GM18505 (cell line): Measurements from ENCODE around the gene LRRC14B.
A peak's percentile ranks its signal among the peaks of the same experiment; 100 is the strongest.
"Not testable (repeated sequence)": the region's sequence is repeated elsewhere in the genome, so short reads cannot be mapped to it uniquely, and the experiment has no call there.

Experiments
- ATAC-seq: cut with Tn5 transposase; IDR thresholded peaks from one replicate; pipeline ENCODE4 v1.9.1; 2021; ENCODE audit not compliant: unreplicated experiment
- POLR2A ChIP-seq: IDR thresholded peaks from 4 replicates; pipeline ENCODE4 v1.6.1; 2011; ENCODE audit warnings: borderline replicate concordance; ENCODE audit not compliant: insufficient read depth, insufficient read length; ENCODE audit errors: extremely low read depth

Gene LRRC14B

DNA sequence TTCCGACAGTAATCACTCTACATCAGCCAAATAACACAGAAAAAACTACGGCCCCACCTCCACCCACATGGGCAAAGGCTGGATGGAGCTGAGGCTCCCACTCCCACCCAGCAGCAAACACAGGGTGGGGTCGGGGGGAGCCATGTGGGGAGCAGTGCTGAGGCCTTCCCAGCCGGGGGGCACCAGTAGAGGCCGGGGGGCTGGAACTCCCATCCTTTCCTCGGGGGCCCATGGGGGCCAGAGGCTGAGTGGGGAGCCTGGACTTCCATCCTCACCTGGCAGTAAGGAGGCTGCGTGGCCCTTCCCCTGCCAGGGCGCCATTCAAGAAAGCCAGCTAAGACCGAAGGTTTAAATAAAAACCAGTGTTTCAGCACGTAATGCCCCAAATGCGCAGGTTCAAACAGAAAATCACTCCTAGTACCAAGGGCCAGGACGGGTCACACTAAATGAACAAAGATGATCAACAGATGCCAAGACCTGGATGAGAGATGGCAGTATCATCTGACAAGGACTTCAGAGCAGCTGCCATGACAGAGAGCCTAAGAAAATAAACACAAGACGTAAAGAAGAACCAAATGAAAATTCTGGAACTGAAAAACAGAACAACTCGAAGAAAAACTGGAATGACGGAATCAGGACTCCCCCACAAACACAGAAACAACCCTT is 17.3 kb downstream of the LRRC14B start:
- TF ChIP-seq POLR2A: no peak
- ATAC-seq: no peak

DNA sequence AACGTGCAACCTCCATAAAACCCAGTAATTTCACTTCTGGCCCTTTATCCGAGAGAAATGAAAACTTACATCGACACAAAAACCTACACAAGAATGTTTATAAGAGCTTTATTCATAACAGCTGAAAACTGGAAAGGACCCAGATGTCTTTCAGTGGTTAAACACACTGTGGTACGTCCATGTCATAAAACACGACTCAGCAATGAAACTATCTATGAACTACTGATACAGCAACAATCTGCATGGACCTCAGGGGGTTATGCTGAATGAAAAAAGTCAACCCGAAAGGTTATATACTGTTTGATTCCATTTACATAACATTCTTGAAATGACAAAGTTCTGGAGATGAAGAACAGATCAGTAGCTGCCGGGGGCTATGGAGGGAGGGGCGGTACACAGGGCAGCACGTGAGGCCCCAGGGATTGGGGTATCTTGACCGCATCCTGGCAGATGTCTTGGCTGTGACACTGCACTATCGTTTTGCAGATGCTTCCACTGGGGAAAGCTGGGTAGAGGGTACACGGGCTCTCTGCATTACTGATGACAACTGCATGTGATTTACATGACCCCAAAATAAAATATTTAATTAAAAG is 22.6 kb downstream of the LRRC14B start:
- TF ChIP-seq POLR2A: no peak

GRCh38 chr5:215256-215655 is 24.0 kb downstream of the LRRC14B start:
- ATAC-seq: not testable (repeated sequence)

More for the DNA sequence above, 22.6 kb downstream of the LRRC14B start:
- ATAC-seq: no peak

DNA sequence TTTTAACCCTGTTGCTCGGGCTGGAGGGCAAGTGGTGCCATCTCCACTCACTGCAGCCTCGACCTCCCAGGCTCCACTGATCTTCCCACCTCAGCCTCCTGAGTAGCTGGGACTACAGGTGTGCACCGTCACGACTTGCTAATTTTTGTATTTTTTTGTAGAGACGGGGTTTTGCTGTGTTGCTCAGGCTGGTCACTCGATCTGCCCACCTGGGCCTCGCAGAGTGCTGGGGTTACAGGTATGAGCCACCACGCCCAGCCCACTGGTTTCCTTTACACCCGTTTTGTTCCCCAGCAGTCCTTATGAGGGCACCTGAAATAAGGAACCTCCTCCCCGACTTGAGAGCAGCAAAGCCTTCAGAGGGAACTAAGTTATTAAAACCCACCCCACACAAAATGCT is 24.8 kb downstream of the LRRC14B start:
- not testable (repeated sequence) for ATAC-seq

- peak; percentile 74 for ATAC-seq
- peak; percentile 72 for TF ChIP-seq POLR2A
Measured at GRCh38 chr5:217494-218456, 26.5 kb downstream of the LRRC14B start, which contains the start of the genes CCDC127 and SDHA. Gene CCDC127, minus strand, starts transcription at chr5:218153. Its CDS starts 1,304 bp downstream, at chr5:216849. Gene SDHA, plus strand, starts transcription at chr5:218320. Its CDS starts 36 bp downstream, at chr5:218356.

GRCh38 chr5:218457-219291 is 27.4 kb downstream of the LRRC14B start:
- peak; percentile 22 for ATAC-seq
- no peak for TF ChIP-seq POLR2A

DNA sequence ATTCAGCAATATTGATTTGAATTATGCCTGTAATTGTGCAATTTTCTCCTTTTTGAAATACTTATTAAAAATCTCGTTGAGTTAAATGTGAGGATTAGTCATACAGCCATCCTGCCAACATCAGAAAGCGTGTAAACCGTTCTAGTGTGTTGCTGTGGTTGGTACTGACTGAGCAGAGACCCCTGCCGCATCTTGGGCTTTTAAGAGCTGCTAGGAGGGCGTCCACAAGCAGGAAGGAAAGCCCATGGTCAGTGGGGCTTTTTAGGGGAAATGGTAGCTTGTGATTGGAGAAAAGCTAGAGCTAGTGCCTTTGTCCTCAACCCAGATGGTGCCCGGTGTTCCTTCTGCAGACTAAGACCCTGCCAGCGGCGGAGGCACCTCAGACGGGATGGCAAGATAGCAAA is 28.2 kb downstream of the LRRC14B start:
- no peak for ATAC-seq
- no peak for TF ChIP-seq POLR2A

GRCh38 chr5:219991-220390 is 28.7 kb downstream of the LRRC14B start:
- ATAC-seq: no peak
- no peak for TF ChIP-seq POLR2A

DNA sequence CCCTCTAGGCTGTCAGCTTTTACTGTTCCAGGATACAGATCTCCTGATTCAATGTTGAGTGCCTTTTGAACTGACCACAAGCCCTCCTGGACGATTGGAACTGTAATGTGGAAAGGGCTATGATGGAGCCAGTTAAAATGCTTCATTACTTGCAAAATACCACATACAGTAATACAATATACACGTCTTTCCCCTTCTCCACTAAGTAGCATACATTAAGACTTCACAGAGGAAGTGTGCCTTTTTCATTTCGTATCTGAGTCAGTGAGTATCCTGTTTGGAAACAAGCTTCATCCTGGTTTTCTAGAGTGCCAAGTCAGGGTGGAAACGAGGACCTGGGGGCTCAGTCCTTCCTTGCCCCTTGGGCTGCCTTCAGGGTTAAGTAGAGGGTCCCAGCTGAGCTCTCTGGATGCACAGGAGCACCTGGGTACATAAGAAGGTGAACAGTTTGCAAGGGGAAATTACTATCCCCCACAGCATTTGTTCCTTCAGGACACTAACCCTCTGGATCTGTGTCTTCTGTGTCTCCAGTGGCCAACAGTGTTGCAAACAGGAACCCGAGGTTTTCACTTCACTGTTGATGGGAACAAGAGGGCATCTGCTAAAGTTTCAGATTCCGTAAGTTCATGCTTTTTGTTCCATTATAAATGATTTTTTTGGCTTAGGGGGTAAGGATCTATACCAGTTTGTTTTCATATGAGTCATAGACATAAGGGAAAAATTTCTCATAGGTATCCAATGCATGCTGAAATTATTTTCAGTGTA is 31.8 kb downstream of the LRRC14B start:
- ATAC-seq: not testable (repeated sequence)

- TF ChIP-seq POLR2A: no peak
- no peak for ATAC-seq
Measured at GRCh38 chr5:223791-224190, 32.5 kb downstream of the LRRC14B start.

DNA sequence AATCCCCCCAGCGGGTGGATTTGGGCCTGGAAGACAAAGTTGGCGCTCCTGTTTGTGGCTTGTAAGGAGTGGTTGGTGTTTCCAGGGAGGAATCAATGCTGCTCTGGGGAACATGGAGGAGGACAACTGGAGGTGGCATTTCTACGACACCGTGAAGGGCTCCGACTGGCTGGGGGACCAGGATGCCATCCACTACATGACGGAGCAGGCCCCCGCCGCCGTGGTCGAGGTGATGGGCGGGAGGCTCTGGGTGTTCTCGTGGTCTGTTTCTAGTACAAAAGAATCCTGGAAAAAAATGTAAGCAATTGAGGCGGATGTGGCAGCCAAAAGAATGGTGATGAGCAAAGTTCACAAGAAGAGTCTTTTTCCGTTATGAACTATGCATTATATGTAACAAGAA is 34.0 kb downstream of the LRRC14B start:
- no peak for ATAC-seq
- TF ChIP-seq POLR2A: no peak

DNA sequence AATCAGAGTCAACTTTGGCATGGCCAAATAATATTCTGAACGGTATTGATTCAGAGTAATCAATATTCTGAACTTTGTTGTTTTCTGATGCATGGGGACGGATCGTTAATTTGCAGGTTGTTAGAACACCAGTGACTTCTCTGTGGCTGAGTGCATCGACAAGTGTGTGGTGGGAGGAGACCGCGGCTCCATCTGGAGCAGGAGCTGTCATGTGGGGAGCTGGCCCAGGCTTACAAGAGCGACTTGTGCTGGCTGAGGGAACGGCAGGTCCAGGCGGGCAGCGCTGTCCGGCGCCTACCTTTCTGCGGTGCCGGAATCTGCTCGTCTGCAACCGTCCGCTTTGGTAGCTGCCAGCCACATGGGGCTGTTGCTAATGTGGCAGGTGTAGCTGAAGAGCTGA is 36.1 kb downstream of the LRRC14B start:
- ATAC-seq: not testable (repeated sequence)
